Fibroblast of the aortic adventitia (primary cell): Measurements from ENCODE around the gene MED10. TPM values are rescaled to one million over a fixed set of nuclear protein-coding genes. Genes with fewer than 3 reads are reported as not detected.
"Not testable (repeated sequence)": the region's sequence is repeated elsewhere in the genome, so short reads cannot be mapped to it uniquely, and the experiment has no call there.

Experiments
- DNase-seq: peaks from one replicate; pipeline ENCODE4 v3.0.0-alpha.2; 2010; ENCODE audit warnings: low read depth
- H3K4me3 ChIP-seq: 2 replicates; pipeline ENCODE4 v1.5.1; 2011; ENCODE audit warnings: low read depth, mild to moderate bottlenecking, control low read depth, low read length, moderate library complexity
- total RNA-seq: library from RNA; depleted of rRNA; stranded (reverse); fragments of >200 nt; gene quantifications from 2 replicates; pipeline ENCODE4 v1.2.3, GENCODE V29; 2012; ENCODE audit warnings: low replicate concordance
- TF ChIP-seq, protein P1 (sequence below): IDR thresholded peaks from 2 replicates; pipeline ENCODE4 v1.5.1; 2011; ENCODE audit warnings: mild to moderate bottlenecking, low read length, control low read depth, inconsistent platforms; ENCODE audit not compliant: insufficient read depth

Gene MED10
- total RNA-seq, 1 donor: 17.5 TPM

DNA sequence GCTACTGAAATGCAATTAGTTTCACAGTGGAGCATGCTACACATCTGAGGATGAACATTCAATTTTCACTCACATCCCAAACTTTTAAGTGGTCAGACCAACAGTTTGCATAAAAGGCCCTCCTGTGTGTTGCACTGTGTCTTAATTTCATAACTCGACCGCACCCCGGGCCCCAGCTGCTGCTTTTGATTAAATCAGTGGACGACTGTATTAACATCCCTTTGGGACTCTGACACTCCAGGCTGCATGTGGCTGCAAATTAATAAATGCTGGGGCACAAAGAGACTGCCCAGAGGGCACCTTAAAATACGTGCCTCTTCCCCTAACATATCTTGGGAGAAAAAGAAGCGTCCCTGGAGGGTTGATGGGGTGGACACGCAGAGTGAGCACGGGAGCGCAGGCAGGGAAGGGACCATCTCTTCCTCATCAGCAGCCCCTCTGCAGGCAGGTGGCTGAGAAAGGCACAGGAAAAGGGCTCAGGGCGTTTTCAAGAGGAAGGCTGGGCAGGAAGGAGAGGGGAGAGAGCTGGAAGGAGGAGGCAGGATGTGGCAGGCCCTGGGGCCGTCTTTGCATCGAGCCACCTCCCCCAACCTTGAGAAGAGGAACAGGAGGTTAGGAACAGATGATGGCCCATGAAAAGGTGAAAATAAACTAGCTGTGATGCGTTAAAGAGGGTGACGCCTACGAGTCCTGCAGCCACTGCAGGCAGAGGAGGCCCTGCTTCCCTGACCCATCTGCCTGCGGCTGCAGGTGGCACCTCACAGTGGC, 18.6 kb downstream of the MED10 start:
- no peak for DNase-seq
- TF ChIP-seq, protein P1, sequence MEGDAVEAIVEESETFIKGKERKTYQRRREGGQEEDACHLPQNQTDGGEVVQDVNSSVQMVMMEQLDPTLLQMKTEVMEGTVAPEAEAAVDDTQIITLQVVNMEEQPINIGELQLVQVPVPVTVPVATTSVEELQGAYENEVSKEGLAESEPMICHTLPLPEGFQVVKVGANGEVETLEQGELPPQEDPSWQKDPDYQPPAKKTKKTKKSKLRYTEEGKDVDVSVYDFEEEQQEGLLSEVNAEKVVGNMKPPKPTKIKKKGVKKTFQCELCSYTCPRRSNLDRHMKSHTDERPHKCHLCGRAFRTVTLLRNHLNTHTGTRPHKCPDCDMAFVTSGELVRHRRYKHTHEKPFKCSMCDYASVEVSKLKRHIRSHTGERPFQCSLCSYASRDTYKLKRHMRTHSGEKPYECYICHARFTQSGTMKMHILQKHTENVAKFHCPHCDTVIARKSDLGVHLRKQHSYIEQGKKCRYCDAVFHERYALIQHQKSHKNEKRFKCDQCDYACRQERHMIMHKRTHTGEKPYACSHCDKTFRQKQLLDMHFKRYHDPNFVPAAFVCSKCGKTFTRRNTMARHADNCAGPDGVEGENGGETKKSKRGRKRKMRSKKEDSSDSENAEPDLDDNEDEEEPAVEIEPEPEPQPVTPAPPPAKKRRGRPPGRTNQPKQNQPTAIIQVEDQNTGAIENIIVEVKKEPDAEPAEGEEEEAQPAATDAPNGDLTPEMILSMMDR: no peak
- no peak overlapping the region for H3K4me3 ChIP-seq

DNA sequence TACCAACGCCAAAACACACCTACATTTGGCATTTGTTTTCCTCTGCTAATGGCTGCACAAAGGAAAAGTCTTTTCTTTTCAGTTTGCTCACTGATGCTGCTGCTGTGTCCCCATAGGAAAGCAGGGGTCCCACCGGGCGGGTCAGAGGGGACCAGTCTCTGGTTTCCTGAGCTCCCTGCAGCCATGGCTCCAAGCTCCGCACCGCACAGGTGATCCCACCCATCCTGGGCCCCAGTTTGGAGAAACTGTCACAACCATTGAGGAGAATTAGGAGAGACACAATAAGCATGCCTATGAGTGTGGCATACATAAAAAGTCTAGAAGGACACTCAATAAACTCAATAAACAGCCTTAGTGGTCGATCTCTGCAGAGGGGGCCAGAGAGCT, 19.9 kb downstream of the MED10 start:
- DNase-seq: no peak
- TF ChIP-seq, protein P1: no peak
- no peak overlapping the region for H3K4me3 ChIP-seq

DNA sequence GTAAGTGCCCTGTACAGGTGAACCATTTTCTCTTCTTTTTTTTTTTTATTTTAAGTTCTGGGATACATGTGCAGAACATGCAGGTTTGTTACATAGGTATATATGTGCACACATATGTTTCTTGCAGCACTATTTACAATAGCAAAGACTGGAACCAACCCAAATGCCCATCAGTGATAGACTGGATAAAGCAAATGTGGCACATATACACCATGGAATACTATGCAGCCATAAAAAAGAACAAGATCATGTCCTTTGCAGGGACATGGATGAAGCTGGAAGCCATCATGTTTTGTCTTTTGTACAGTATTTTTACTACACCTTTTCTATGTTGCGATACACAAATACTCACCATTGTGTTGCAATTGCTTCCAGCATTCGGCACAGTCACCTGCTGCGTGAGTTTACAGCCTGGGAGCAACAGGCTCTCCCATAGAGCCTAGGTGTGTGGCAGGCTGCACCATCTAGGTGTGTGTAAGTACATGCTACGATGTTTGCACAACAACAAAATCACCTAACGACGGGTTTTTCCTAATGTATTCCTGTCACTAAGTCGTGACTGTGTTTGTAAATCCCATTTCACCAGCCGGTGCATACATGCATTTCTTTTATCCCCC, 20.4 kb downstream of the MED10 start:
- not testable (repeated sequence) for DNase-seq, H3K4me3 ChIP-seq

DNA sequence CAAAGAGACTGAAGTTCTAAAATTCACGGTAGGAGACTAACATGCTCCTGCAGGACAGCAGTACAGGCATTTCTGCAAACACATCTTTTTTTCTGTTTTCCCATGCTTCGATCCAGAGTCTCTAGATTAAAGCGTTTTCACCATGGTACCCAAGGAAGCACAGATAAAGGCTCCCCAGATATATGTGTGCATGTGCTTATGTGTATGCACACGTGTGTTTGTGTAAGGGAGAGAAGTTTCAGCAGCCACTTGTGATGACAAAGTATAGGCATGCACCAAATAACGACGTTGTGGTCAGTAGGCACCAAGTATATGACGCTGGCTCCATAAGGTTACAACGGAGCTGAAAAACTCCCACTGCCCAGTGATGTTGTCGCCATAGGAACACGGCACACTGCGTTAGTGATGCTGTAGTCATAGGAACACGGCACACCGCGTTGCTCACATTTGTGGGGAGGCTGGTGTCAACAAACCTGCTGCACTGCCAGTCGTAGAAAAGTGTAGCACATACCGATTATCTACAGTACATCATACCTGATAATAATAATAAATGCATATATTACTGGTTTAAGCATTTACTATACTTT, 21.7 kb downstream of the MED10 start:
- no peak overlapping the region for H3K4me3 ChIP-seq
- DNase-seq: no peak
- TF ChIP-seq, protein P1: no peak

DNA sequence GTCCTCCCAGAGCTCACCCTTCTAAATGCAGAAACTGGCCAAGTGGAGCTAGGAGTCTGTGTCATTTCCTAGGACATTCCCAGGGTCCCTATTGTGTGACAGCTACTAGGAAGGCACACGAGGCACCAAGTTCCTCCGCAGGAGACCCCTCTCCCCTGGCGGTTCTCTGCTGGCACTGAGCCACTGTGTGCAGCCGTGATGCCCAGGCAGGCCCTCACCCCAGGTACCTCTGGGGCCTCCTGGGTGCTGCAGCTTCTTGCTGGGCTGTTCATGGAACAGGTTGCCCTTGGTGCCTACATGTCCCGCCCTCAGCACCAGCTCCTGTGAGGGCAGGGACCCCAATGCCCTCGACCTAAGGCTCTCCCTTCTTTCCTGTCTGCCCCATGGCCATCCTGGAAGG, 23.1 kb downstream of the MED10 start:
- no peak overlapping the region for H3K4me3 ChIP-seq
- TF ChIP-seq, protein P1: no peak
- DNase-seq: no peak

DNA sequence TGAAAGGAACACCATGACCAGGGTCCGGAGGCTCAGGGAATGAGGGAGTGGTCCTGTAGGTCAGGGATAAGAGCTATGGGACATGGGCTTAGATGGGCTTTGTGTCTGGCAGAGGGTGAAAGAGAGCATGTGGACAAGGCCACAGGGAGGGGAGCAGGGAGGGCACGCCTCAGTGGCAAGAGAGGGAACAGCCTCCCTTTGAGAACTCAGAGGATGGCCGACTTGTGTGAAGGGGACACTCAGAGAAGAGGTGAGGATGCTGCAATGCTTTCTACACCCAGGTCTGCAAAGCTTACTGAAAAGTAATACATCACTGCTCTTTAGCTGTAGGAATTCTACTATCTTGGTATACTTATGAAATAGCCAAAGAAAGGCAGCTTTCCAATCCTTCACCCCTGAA, 23.5 kb downstream of the MED10 start:
- TF ChIP-seq, protein P1: no peak
- no peak for DNase-seq
- no peak overlapping the region for H3K4me3 ChIP-seq

DNA sequence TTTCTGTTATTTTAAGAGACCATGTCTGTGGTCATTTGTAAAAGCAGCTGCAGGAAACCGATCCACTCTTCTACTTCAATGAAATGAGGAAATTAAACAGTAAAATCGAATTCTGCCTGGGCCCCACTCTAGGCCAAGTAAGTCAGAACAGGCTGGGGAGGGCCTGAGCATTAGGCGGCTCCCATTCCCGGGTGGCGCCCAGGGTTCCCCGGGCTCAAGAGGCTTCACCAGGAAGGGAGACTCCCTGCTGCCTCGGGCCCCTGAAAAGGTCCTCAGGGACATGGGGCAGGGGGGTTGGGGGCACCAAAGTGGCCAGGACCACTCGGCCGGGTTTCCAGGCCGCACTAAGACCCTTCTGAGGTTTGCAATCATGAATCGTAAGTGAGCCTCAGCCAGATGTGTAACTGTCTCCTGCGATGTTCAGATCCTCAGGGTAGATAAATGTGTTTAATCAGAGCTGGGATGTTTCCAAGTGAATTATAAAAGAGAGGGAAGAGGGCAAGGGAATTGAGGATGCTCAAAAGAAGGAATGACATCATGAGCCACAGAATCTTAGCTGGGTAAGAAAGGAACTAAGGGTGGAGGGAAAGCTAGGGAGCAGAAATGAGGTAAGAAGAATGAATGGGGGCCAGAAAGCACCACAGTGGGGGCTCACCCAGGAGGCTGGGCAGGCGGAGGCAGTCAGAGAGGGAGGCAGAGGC, 24.6 kb downstream of the MED10 start:
- no peak overlapping the region for H3K4me3 ChIP-seq
- no peak for DNase-seq
- TF ChIP-seq, protein P1: no peak
